ENCODE measurements around the gene HS3ST5. TPM values are rescaled to one million over a fixed set of nuclear protein-coding genes. Genes with fewer than 3 reads are reported as not detected.
"Not testable (repeated sequence)": the region's sequence is repeated elsewhere in the genome, so short reads cannot be mapped to it uniquely, and the experiment has no call there.

The HS3ST5 gene
- total and polyA plus RNA-seq, 8 donors = 0.05 to 2.2 TPM; not detected in 6

GRCh38 chr6:114220241-114220640, 122.6 kb downstream of the HS3ST5 start:
- Histone ChIP-seq H3K27me3 (no peaks in the 10 kb centered on the region), H3K4me1 (no peaks in the 10 kb centered on the region), H3K9me3 (no peaks in the 10 kb centered on the region), H3K27ac (no peak overlapping the region), H3K4me3 (no peak overlapping the region), H3K36me3 (no peaks in the 10 kb centered on the region)
- intact Hi-C loops (cut with DNase I; ENCODE audit: low total_unique reads) = no loop called here
- no peak for TF ChIP-seq EP300 (IDR thresholded peaks at IDR 0.05)
- DNase-seq = no peak
- WGBS, 5 donors = 73 to 95% (median 87%) methylated on average over 2 of the region's 2 CpGs

GRCh38 chr6:114218437-114219340, 124.1 kb downstream of the HS3ST5 start:
- no peaks in the 10 kb centered on the region for H3K9me3 ChIP-seq
- no peak overlapping the region for H3K4me3 ChIP-seq
- 86 to 91% (median 89%) methylated on average over 8 of the region's 8 CpGs for WGBS, 5 donors
- no peaks in the 10 kb centered on the region for H3K4me1 ChIP-seq
- no peaks in the 10 kb centered on the region for H3K36me3 ChIP-seq
- intact Hi-C loops (cut with DNase I; ENCODE audit: low total_unique reads) = no loop called here
- H3K27me3 ChIP-seq = no peaks in the 10 kb centered on the region
- H3K27ac ChIP-seq = no peak overlapping the region
- peak in 1 of 2 donors; percentile 4 for DNase-seq
- no peak for TF ChIP-seq POLR2AphosphoS5 (IDR thresholded peaks at IDR 0.05)
- TF ChIP-seq EP300 (IDR thresholded peaks at IDR 0.05) = no peak
- TF ChIP-seq POLR2A (IDR thresholded peaks at IDR 0.05) = no peak
- TF ChIP-seq CTCF (IDR thresholded peaks at IDR 0.05) = no peak

GRCh38 chr6:114217996-114218395, 124.8 kb downstream of the HS3ST5 start:
- H3K4me3 ChIP-seq; intact Hi-C loops (cut with DNase I; ENCODE audit: low total_unique reads); H3K36me3 ChIP-seq; H3K9me3 ChIP-seq; H3K27me3 ChIP-seq; DNase-seq; H3K27ac ChIP-seq; H3K4me1 ChIP-seq: not testable (repeated sequence)
- 83 to 96% (median 91%) methylated on average over 10 of the region's 10 CpGs for WGBS, 5 donors

GRCh38 chr6:114216789-114217467, 125.9 kb downstream of the HS3ST5 start:
- H3K27ac ChIP-seq = no peak overlapping the region
- no peaks in the 10 kb centered on the region for H3K4me1 ChIP-seq
- DNase-seq = no peak
- intact Hi-C loops (cut with DNase I; ENCODE audit: low total_unique reads) = no loop called here
- H3K9me3 ChIP-seq = no peaks in the 10 kb centered on the region
- H3K27me3 ChIP-seq = no peaks in the 10 kb centered on the region
- H3K4me3 ChIP-seq = no peak overlapping the region
- H3K36me3 ChIP-seq = no peaks in the 10 kb centered on the region
- TF ChIP-seq EP300 (IDR thresholded peaks at IDR 0.05) (no peak), POLR2AphosphoS5 (IDR thresholded peaks at IDR 0.05) (no peak), CTCF (IDR thresholded peaks at IDR 0.05) (no peak), POLR2A (IDR thresholded peaks at IDR 0.05) (no peak)
- 81 to 86% (median 82%) methylated on average over 3 of the region's 3 CpGs for WGBS, 5 donors

- H3K27me3 ChIP-seq = no peaks in the 10 kb centered on the region
- no peaks in the 10 kb centered on the region for H3K4me1 ChIP-seq
- DNase-seq = no peak
- H3K27ac ChIP-seq = no peak overlapping the region
- no peak for TF ChIP-seq POLR2AphosphoS5 (IDR thresholded peaks at IDR 0.05)
- TF ChIP-seq EP300 (IDR thresholded peaks at IDR 0.05) = no peak
- TF ChIP-seq POLR2A (IDR thresholded peaks at IDR 0.05) = no peak
- TF ChIP-seq CTCF (IDR thresholded peaks at IDR 0.05) = no peak
- 82 to 94% (median 83%) methylated on average over 4 of the region's 4 CpGs for WGBS, 5 donors
- no peaks in the 10 kb centered on the region for H3K36me3 ChIP-seq
- H3K4me3 ChIP-seq = no peak overlapping the region
- intact Hi-C loops (cut with DNase I; ENCODE audit: low total_unique reads) = no loop called here
- no peaks in the 10 kb centered on the region for H3K9me3 ChIP-seq
These were observed 132.4 kb downstream of the HS3ST5 start for GRCh38 chr6:114210467-114210866.

Measured in stomach (tissue), 9 donors.